ENCODE data around the gene CDKN1B.

GRCh38 chr12:12720052-12720451 lies 2.9 kb downstream of the CDKN1B start:
- TF ChIP-seq CTCF (IDR thresholded peaks at IDR 0.05), result no peak
- no peak for TF ChIP-seq EP300 (IDR thresholded peaks at IDR 0.05)
- no peak for TF ChIP-seq POLR2A (IDR thresholded peaks at IDR 0.05; ENCODE audit: low read depth)
- TF ChIP-seq POLR2AphosphoS5 (IDR thresholded peaks at IDR 0.05), result no peak
